IPS-18c (cell line): ENCODE results near the gene ZRSR2.
"Not testable (repeated sequence)": the region's sequence is repeated elsewhere in the genome, so short reads cannot be mapped to it uniquely, and the experiment has no call there.

Experiments
- H3K4me3 ChIP-seq: 2 replicates; pipeline ENCODE4 v1.7.0; 2013; ENCODE audit warnings: low read depth, mild to moderate bottlenecking, low read length, moderate library complexity; ENCODE audit not compliant: insufficient read depth
- H3K9me3 ChIP-seq: one replicate; pipeline ENCODE4 v1.6.1; 2013; ENCODE audit warnings: mild to moderate bottlenecking, low read length, moderate library complexity; ENCODE audit not compliant: control insufficient read depth, insufficient read depth

Gene ZRSR2

DNA sequence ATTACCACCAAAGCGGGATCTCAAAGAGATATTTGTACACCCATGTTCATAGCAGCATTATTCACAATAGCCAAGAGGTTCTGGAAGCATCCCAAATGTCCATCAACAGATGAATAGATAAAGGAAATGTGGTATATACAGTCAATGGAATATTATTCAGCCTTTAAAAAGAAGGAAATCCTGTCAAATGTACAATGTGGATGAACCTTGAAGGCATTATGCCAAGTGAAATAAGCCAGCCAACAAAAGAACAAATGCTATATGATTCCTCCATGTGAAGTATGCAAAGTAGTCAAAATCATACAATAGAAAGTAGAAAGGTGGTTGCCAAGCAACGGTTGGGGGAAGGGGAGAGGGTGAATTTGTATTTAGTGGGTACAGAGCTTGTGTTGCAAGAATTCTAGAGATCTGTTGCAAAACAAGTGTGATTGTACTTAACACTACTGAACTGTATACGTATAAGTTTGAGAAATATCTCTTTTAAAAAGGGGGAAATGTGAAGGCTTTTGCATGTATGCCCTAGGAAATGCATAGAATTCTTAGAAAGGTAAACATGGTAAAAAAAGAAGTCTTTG, 5.0 kb upstream of the ZRSR2 start:
- Histone ChIP-seq H3K9me3 (peaks cover 2% of the 10 kb centered on the region), H3K4me3 (no peak overlapping the region)

DNA sequence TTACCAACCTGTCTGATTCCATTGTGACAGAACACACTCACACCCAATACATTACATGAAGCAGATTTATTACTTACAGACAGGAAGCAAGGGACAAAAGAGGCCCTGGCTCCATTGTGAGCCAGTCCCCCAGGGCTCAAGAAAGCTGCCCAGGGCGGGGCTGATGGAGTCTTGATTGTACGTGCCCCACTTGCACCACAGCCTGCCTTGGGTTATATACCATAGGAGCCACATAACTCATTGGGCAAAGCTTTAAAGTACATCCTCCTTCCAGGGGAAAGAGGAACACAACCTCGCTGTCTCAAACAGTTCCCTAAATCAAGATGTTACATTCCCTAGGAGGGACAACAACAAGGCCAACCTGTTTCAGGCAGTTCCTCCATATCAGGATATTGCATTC, 3.4 kb upstream of the ZRSR2 start:
- Histone ChIP-seq H3K9me3 (peaks cover 2% of the 10 kb centered on the region), H3K4me3 (no peak overlapping the region)

DNA sequence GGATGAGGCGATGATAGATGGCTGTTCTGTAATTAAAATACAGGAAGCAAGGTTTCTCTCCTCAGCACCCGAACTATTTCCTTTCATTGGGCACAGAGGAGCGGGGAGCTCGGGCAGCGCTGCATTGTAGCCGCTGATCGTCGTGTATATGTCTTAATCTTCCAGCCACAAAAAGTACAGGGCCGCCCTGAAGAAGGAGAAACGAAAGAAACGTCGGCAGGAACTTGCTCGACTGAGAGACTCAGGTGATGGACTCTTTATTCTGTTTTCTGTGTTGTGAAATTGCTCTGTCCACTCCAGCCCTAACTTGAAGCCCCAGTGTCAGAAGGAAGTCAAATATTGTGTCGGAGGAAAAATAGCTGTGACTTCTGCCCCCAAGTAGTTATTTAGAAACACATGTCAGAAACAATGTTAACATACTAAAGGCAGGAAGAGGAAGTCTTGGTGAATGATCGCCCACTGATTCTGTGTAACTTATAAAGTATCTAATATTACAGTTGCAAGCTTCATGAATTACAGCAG, 546 bp downstream of the ZRSR2 start:
- Histone ChIP-seq H3K9me3 (peaks cover 2% of the 10 kb centered on the region), H3K4me3 (peak overlapping the region; percentile 99)

DNA sequence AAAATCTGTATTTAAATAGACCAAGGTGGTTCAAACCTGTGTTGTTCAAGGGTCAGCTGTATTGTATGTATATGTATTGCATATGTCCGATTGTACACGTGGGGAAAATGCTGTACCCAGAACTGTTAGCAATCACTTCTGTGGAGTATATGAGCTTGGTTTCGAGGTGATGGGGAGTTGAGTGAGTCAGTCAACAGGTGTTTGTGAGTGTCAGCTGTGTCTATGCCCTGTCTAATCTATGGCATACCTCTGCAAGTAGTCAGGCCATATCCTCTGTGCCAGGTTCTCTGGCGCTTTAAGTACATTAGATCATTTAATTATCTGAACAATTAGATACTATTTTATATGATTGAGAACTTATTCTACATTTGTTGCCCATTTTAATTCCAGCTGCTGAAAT, 7.4 kb downstream of the ZRSR2 start:
- H3K4me3 ChIP-seq: no peak overlapping the region
- no peaks in the 10 kb centered on the region for H3K9me3 ChIP-seq

DNA sequence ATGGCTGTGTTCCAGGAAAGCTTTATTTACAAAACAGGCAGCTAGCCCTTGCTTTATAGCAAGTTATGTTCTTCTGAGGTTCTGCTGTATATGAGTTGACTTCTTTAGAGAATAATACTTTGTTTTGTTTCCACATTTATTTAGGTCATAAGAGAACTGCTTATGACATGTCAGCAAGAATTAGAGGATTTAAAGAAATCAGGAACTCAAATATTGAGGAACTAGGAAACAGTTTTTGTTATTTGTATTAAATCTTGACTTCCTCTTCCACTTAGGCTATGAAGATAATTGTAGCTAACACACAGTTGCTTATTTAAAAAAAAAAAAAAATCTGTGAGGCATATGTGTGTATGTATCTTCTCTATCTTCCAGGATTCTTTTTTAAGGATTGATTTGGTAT, 14.3 kb downstream of the ZRSR2 start:
- Histone ChIP-seq H3K4me3 (no peak overlapping the region), H3K9me3 (no peaks in the 10 kb centered on the region)

DNA sequence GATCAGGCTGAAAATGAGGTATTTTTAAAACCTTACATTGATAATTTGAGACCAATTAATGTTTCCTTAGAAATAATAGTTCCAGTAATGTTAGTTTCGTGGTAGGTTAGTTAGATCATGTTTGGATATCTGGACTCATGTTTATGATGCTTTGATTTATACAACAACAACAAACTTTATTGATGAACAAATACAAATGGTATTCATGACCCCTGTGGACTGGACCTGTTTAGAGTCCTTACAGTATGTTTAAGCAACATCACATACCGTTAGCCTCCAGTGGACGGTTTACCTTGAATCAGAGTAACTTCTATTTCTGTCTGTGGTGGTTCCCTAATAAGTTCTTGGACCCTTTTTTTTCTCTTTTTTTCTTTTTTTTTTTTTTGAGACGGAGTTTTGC, 18.0 kb downstream of the ZRSR2 start:
- H3K4me3 ChIP-seq: no peak overlapping the region
- no peaks in the 10 kb centered on the region for H3K9me3 ChIP-seq

DNA sequence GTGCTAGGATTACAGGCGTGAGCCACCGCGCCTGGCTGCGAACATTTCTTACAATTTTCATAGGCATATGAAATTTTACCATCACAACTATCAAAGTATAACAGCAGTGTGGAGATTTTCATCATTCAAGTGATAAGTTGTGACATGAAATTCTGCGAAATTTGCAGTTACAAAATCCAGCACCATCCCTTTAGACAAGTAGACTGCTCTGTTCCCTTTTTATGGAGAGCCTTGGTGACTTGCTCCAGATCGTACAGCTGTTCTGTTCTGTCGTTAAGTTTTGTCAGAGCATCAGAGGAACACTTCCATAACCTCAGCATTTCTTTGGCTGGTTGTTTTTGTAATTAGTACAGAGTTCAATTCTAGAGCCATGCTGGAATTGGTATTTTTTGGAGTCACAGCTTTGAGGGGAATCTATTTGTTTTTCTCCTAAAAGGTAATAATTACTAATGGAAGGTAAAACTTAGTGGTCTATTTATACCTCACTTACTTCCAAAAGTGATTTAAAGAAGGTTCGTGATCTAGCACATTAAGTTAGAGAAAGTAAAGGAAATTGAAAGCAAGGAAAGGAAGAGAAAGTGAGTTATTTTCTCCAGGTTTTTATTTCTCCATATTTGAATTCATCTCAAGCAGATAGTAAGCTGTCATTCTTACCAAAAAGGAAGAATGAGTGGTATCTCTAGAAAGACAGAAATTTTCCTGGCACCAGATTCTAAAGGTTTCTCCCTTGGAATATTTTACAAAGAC, 22.1 kb downstream of the ZRSR2 start:
- Histone ChIP-seq H3K4me3 (no peak overlapping the region), H3K9me3 (no peaks in the 10 kb centered on the region)

DNA sequence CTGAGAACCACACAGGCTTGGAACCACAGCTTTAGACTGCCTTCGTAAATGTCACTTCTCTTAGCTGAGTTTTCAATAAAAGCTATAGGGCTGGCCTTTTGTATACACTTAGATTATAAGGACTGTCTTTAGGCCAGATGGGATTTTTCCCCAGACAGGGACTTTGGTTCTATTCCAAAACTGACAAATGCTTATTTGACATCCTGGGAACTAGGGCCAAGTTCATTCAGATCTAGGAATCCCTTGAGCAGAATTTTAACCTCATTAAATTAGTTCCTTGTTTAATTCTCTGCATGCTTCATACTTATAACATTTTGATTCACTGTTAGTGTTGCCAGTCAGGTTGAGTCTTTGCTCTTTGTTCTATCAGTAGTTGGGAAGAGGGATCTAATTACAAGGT, 23.1 kb downstream of the ZRSR2 start:
- no peak overlapping the region for H3K4me3 ChIP-seq

DNA sequence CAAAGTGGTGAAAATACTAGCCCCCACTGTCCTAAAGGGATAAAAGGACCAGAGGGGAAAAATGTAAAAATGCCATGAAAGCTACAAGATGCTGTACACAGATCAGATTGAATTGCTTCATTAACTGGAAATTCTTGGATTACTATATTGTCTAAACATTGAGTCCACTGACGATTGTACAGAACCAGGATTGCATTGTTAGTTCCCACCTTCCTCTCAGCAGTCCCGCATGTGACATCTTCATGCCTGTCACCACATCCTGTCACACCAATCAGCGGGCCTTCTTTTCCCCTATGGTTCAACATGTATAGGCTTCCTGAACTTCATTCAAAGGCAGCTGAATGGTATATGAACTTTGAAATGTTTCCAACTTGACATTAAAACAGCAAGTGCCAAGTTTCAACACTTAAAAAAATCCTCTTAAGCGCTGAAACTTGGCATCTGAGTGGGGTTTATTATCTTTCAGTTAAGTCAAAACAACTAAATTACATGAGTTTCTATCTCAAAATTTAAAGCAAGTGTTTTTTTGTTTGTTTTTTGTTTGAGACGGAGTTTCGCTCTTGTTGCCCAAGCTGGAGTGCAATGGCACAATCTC, 24.6 kb downstream of the ZRSR2 start:
- H3K9me3 ChIP-seq: no peaks in the 10 kb centered on the region
- no peak overlapping the region for H3K4me3 ChIP-seq

More for the DNA sequence above, 23.1 kb downstream of the ZRSR2 start:
- no peaks in the 10 kb centered on the region for H3K9me3 ChIP-seq

DNA sequence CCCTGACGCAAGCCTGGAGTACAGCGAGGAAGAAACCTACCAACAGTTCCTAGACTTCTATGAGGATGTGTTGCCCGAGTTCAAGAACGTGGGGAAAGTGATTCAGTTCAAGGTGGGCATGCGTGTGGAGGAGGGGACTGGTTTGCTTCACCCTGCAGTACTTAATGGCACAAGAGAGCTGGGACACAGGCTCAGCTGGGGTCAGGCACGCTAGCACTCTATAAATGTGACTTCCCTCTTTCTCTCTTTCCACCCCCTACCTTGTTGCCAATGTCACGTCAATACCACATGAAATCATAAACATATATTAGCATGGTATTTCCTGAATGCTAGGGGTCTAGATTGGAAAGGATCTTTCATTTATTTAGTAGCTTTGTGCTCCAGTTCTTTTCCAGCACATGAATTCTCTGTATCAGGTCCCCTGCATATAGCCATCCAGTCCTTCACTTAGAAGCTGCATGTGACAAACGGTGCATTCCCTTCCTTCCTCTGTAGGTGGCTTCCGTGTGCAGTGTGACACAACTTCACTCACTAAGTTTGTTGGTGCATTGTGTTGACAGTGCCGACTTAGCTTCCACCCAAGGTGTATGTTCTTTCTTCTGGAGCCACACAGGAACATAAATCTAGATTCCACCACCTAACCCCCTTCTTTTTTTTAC, 25.6 kb downstream of the ZRSR2 start:
- H3K4me3 ChIP-seq: no peak overlapping the region
- no peaks in the 10 kb centered on the region for H3K9me3 ChIP-seq

DNA sequence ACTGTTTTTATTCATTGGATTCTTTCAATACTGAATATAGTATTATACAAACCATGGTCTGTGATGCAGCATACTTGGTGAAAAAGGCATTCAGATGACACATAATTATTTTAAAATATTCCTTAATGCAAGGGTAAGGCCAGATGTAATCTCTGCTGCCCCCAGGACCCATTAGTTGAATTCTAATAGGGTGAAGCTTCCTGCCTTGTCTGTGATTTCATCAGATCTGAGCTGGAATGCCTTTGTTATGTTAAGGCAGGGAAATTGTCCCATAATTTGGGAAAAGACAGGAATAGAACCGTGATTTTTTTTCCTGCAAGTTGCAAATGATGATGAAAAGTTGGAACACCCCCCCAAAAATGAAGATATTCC, 26.1 kb downstream of the ZRSR2 start:
- H3K4me3 ChIP-seq: no peak overlapping the region
- H3K9me3 ChIP-seq: no peaks in the 10 kb centered on the region

DNA sequence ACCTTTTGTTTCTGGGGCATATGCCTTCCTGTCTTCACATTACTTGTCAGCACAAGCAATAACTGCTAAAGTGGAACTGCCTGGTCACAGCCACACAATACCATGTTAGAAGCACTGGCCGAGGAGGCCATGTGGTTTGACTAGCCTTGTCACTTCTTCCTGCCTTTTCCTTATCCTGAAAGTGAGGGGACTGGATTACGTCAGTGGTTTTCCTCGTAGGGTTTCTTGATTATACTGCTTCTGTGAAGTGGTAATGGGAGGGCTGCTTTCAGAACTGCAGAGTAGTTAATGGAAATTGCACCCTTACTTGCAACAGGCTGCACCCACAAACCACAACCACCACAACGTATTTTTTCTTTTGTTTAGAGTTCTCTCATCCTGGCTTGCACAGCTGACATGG, 26.6 kb downstream of the ZRSR2 start:
- no peak overlapping the region for H3K4me3 ChIP-seq

DNA sequence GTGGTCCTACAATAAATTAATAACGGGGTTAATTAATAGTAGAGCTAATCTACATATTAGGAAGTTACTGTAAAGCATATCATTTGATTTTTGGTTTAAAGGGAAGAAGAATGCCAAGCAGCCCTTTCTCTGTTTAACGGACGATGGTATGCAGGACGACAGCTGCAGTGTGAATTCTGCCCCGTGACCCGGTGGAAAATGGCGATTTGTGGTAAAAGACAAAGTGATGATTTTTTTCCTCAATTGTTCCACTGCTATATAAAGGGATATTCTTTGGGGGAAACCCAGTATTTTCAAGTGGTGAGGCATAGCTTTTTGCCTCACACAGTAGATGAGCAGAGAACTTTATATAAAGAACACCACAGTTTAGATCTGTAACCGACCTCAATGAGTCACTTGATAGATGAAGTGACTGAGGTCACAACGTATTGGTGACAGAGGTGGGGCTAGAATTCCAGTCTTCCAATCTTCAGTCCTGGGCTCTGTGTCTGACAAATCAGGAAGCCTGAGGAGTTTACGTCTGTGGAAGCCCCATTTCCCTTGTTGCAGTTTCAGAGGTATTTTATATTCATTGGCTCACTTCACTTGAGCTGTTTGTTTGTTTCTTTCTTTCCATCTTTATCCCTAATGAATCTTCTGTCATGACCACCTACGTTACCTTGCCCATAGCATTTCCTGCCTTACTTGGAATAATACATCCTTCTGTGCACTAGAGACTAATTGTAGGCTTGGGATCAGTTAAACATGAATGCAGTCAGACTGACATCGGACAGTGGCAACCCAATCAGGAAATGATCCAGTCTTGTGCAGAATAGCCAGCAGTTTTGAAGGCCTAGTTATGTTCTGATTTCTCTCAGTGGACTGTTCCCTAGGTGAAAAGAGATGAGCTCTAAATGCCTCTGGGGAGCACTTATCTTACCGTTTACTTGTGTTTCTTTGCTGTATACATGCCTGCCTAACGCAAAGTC, 30.1 kb downstream of the ZRSR2 start:
- no peak overlapping the region for H3K4me3 ChIP-seq
- H3K9me3 ChIP-seq: no peaks in the 10 kb centered on the region

More for the DNA sequence above, 26.6 kb downstream of the ZRSR2 start:
- no peaks in the 10 kb centered on the region for H3K9me3 ChIP-seq

DNA sequence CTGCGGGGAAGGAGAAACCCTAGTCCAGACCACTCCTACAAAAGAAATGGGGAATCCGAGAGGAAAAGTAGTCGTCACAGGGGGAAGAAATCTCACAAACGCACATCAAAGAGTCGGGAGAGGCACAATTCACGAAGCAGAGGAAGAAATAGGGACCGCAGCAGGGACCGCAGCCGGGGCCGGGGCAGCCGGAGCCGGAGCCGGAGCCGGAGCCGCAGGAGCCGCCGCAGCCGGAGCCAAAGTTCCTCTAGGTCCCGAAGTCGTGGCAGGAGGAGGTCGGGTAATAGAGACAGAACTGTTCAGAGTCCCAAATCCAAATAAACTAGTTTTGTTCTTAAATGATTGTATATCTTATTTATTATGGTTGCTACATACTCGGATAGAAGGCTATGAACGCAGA, 32.6 kb downstream of the ZRSR2 start:
- H3K4me3 ChIP-seq: no peak overlapping the region
- H3K9me3 ChIP-seq: no peaks in the 10 kb centered on the region

DNA sequence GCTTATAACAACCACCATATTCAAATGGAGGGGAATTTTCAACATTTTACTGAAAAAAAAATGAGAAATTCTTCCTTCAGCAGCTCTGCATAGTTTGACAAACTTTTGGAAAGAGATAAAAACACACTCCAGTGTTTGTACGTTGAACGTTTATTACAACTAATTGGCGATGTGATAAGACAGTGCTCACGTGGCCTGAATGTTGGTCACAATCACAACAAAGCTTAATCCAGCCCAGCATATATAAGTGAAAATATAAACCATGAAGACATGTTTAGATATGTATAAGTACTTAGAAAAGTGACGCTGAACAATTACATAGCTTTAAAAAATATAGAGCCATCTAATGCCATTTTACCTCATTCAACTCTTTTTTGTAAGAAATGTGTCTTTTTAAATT, 35.7 kb downstream of the ZRSR2 start:
- H3K4me3 ChIP-seq: no peak overlapping the region
- no peaks in the 10 kb centered on the region for H3K9me3 ChIP-seq

DNA sequence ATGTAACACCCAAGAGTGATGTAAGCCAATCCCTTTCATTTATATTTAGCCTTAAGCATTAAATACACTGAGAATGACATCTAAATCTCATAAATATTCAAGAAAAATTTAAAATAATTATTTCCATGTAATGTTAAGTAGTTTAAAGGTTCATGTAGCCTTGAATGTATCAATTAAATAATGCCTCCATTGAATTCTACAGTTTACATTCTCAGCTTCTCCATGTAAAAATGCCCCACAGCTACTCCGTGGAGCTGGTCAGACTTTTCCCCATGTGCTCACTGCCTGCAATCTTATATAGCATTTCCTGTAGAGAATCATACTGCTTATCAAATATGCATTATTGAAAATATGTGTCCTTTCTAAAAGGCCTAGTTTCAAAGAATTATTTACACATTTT, 38.9 kb downstream of the ZRSR2 start:
- Histone ChIP-seq H3K9me3 (no peaks in the 10 kb centered on the region), H3K4me3 (no peak overlapping the region)

DNA sequence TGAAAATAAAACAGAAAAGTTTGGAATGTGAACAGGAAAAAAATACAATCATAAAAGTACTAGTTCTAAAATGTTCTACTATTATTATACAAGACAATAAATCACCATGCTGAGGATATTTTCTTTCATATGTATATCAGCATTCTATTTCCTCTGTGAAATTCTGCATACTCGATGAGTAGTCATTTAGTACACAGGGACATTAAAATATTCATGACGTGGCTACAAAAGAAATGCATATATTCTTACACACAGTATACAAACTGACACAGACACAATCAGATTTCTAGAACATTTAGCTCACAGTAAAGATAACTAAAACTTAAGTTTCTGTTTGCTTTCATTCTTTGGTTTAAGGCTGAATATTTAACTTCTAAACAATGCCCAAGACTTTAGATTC, 41.1 kb downstream of the ZRSR2 start:
- H3K9me3 ChIP-seq, H3K4me3 ChIP-seq: not testable (repeated sequence)
